GM12878 (cell line): ENCODE data around the gene SCNN1A. TPM values are rescaled to one million over a fixed set of nuclear protein-coding genes. Genes with fewer than 3 reads are reported as not detected.

Experiments used
- ATAC-seq: fragments of 200-7000 bp; cut with Tn5 transposase; 3 replicates; pipeline ENCODE4 v1.9.1; 2020; ENCODE audit warnings: mild to moderate bottlenecking, moderate library complexity
- BruUV-seq: library from RNA; stranded (reverse); fragments of 400-500 nt; replicated peaks from 2 replicates; lab custom pipeline; 2021; lab: Mats Ljungman, UMichigan
- CTCF ChIA-PET: fragments of 300-600 bp; sonication (Branson Sonifier 250); formaldehyde crosslinking; extraction: SDS; loops from one replicate; lab custom pipeline; 2021; ENCODE audit warnings: inconsistent platforms; lab: Yijun Ruan, JAX
- POLR2A ChIA-PET: fragments of 350-600 bp; formaldehyde crosslinking; extraction: SDS; loops from one replicate; lab custom pipeline; 2021; ENCODE audit warnings: inconsistent platforms; lab: Charles Lee
- RAD21 ChIA-PET: fragments of 300-600 bp; sonication (Branson Sonifier 250); formaldehyde crosslinking; loops from one replicate; lab custom pipeline; 2023; ENCODE audit warnings: antibody characterized with exemption; ENCODE audit not compliant: unreplicated experiment; lab: Charles Lee
- SMC1A ChIA-PET: fragments of 300-600 bp; sonication (Branson Sonifier 250); formaldehyde crosslinking; loops from one replicate; lab custom pipeline; 2023; ENCODE audit not compliant: unreplicated experiment, uncharacterized antibody; lab: Charles Lee
- DNase-seq: peaks from one replicate; pipeline ENCODE4 v3.0.0-alpha.2; 2011; ENCODE audit warnings: low read depth, low spot score
- FAIRE-seq: peaks from 3 replicates; lab custom pipeline; 2011; peaks lifted over from hg19 to GRCh38; lab: Jason Lieb, UNC
- H2AFZ ChIP-seq: 2 replicates; pipeline ENCODE4 v1.6.0; 2011; ENCODE audit warnings: low read depth, low read length, control low read depth; ENCODE audit not compliant: control insufficient read depth
- H3K27ac ChIP-seq: 2 replicates; pipeline ENCODE4 v1.5.1; 2011; ENCODE audit warnings: control low read depth; ENCODE audit not compliant: control insufficient read depth, insufficient read depth
- H3K27me3 ChIP-seq, 2 experiments: replicated peaks in 1 of 2; 2 replicates each; pipeline versions ENCODE4 v1.6.0 to v1.6.1; 2011; ENCODE audit warnings: low read length in 1 of 2; ENCODE audit not compliant: control insufficient read depth in 2 of 2, insufficient read depth in 2 of 2
- H3K36me3 ChIP-seq, 2 experiments: 2 replicates each; pipeline ENCODE4 v1.5.1; 2011; ENCODE audit warnings: low read length in 1 of 2; ENCODE audit not compliant: control insufficient read depth in 2 of 2, insufficient read depth in 2 of 2
- H3K4me1 ChIP-seq: 2 replicates; pipeline ENCODE4 v1.6.1; 2011; ENCODE audit warnings: mild to moderate bottlenecking, low read length, moderate library complexity, mixed read lengths; ENCODE audit not compliant: control insufficient read depth, insufficient read depth
- H3K4me2 ChIP-seq: 2 replicates; pipeline ENCODE4 v1.6.0; 2011; ENCODE audit warnings: control low read depth; ENCODE audit not compliant: control insufficient read depth, insufficient read depth
- H3K4me3 ChIP-seq: fragments of 200-600 bp; sonication (generic); 2 replicates; pipeline ENCODE4 v1.5.1; 2016
- H3K79me2 ChIP-seq: 2 replicates; pipeline ENCODE4 v1.6.0; 2011; ENCODE audit warnings: low read length; ENCODE audit not compliant: control insufficient read depth, insufficient read depth
- H3K9ac ChIP-seq: 2 replicates; pipeline ENCODE4 v1.8.0; 2011; ENCODE audit warnings: low read length, control low read depth, mixed read lengths; ENCODE audit not compliant: control insufficient read depth, insufficient read depth
- H3K9me3 ChIP-seq: replicated peaks from 3 replicates; pipeline ENCODE4 v1.5.1; 2011; ENCODE audit warnings: mild to moderate bottlenecking, low read length; ENCODE audit not compliant: control insufficient read depth, insufficient read depth
- H4K20me1 ChIP-seq: 2 replicates; pipeline ENCODE4 v1.6.0; 2011; ENCODE audit not compliant: control insufficient read depth, insufficient read depth
- CBX5 ChIP-seq: sonication (generic); IDR thresholded peaks from 2 replicates; pipeline ENCODE4 v1.6.1; 2016; ENCODE audit warnings: low read depth, moderate library complexity, mild to moderate bottlenecking, inconsistent platforms
- SMARCA5 ChIP-seq: fragments of 450-650 bp; IDR thresholded peaks from 2 replicates; pipeline ENCODE4 v1.6.1; 2017; ENCODE audit warnings: mild to moderate bottlenecking
- TCF12 ChIP-seq: IDR thresholded peaks from 2 replicates; pipeline ENCODE4 v1.6.1; 2011; ENCODE audit warnings: low read depth, mild to moderate bottlenecking, low read length
- TCF3 ChIP-seq: IDR thresholded peaks from 2 replicates; pipeline ENCODE4 v1.6.1; 2012; ENCODE audit warnings: low read depth, mild to moderate bottlenecking, low read length, borderline replicate concordance; ENCODE audit not compliant: insufficient read depth
- USF2 ChIP-seq: IDR thresholded peaks from 2 replicates; pipeline ENCODE4 v1.6.1; 2011; ENCODE audit warnings: low read depth, low read length, improper control_type of control experiment, borderline replicate concordance
- WGBS: methylation state at CpG from one replicate; pipeline ENCODE4 v1.1.6; 2016; ENCODE audit warnings: low lambda C conversion rate; ENCODE audit not compliant: insufficient replicate concordance, insufficient coverage; ENCODE audit errors: missing lambda C conversion rate; 5-methylcytosine and 5-hydroxymethylcytosine counted together
- in situ Hi-C: fragments of 300-500 bp; cut with MboI; formaldehyde crosslinking; loops from 9 replicates; pipeline ENCODE4 v1.14.3; 2018; ENCODE audit warnings: mixed read lengths
- intact Hi-C: fragments of 100-400 bp; cut with micrococcal nuclease; formaldehyde crosslinking; loops from one replicate; pipeline ENCODE4 v1.14.2; 2022; ENCODE audit not compliant: unreplicated experiment
- polyA plus RNA-seq, 11 experiments: library from polyadenylated mRNA; depleted of rRNA in 4 of 11; unstranded in 6 of 11; stranded (reverse) in 5 of 11; fragments of >200 nt; fragmentation: Nextera tagmentation in 4 of 11; fragmentation: Illumina TruSeq in 1 of 11; extraction: Ambion mirVana in 4 of 11; extraction: Trizol in 1 of 11; gene quantifications; 1 replicate in 1 of 11; 2 replicates in 10 of 11; pipeline versions ENCODE4 v1.2.1 to v1.2.3, GENCODE V29; 2011 to 2016; ENCODE audit warnings: inconsistent platforms in 2 of 11, missing spikeins in 2 of 11, low read depth in 1 of 11
- total RNA-seq, 4 experiments: library from RNA; depleted of rRNA in 3 of 4; stranded (reverse); fragments of >200 nt in 3 of 4; fragmentation: Illumina TruSeq in 1 of 4; extraction: Trizol in 1 of 4; gene quantifications; 2 replicates each; pipeline versions ENCODE4 v1.2.1 to v1.2.3, GENCODE V29; 2013 to 2021
- TF ChIP-seq, protein P1 (sequence below), 3 experiments: IDR thresholded peaks in 2 of 3; conservative IDR thresholded peaks in 1 of 3; 2 replicates each; pipeline ENCODE4 v1.5.1; 2011; ENCODE audit warnings: low read depth in 3 of 3, low read length in 3 of 3, mild to moderate bottlenecking in 3 of 3, control low read depth in 2 of 3, moderate library complexity in 2 of 3, inconsistent platforms in 1 of 3, mixed read lengths in 1 of 3; ENCODE audit not compliant: control insufficient read depth in 2 of 3, insufficient read depth in 1 of 3; ENCODE audit errors: extremely low read depth in 1 of 3

The SCNN1A gene
- total and polyA plus RNA-seq, 10 of the 15 experiments (the other 5 are each of a cell fraction or from before 2014, with no cell fraction given), result 0.14 to 0.69 TPM; not detected in 8

DNA sequence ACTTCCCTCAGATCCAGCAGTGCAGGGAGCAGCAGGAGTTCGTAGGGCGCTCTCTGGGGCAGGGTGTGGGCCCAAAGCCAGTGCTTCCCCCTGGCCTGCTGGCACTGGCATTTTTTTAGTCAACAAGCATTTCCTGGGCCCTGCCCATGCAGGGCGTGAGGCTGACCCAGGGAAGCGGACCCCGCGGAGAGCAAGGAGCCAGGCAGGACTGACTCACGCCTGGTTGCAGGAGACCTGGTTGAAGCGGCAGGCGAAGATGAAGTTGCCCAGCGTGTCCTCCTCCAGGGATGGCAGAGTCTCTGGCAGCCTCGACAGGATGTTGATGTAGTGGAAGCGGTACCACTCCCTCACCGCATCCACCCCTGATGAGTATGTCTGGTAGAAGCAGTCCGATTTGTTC, 13.5 kb downstream of the SCNN1A start:
- Histone ChIP-seq H3K27ac (no peak overlapping the region), H3K27me3 (no peaks in the 10 kb centered on the region), H3K36me3 (no peaks in the 10 kb centered on the region), H3K9me3 (no peaks in the 10 kb centered on the region), H3K4me1 (no peaks in the 10 kb centered on the region; the same call in 1 of the 2 replicates), H3K4me3 (no peak overlapping the region), H4K20me1 (no peaks in the 10 kb centered on the region), H3K9ac (no peak overlapping the region), H3K79me2 (no peaks in the 10 kb centered on the region), H3K4me2 (no peak overlapping the region), H2AFZ (no peak overlapping the region)
- 73% methylated on average over 14 of the region's 14 CpGs for WGBS
- DNase-seq (no peak), ATAC-seq (no peak), FAIRE-seq (no peak)
- SMC1A ChIA-PET, result no interaction called here
- POLR2A ChIA-PET, result no interaction called here
- BruUV-seq, result no TSS peak
- CTCF ChIA-PET, result interaction anchor here (1.5 to 1.8 kb wide), 2 partner anchors 26 to 104 kb away, joined by 4 to 5 read pairs; no protein-coding TSS in a partner anchor
- TF ChIP-seq USF2, result no peak
- TF ChIP-seq CBX5, result no peak
- no peak for TF ChIP-seq SMARCA5
- TF ChIP-seq, protein P1, sequence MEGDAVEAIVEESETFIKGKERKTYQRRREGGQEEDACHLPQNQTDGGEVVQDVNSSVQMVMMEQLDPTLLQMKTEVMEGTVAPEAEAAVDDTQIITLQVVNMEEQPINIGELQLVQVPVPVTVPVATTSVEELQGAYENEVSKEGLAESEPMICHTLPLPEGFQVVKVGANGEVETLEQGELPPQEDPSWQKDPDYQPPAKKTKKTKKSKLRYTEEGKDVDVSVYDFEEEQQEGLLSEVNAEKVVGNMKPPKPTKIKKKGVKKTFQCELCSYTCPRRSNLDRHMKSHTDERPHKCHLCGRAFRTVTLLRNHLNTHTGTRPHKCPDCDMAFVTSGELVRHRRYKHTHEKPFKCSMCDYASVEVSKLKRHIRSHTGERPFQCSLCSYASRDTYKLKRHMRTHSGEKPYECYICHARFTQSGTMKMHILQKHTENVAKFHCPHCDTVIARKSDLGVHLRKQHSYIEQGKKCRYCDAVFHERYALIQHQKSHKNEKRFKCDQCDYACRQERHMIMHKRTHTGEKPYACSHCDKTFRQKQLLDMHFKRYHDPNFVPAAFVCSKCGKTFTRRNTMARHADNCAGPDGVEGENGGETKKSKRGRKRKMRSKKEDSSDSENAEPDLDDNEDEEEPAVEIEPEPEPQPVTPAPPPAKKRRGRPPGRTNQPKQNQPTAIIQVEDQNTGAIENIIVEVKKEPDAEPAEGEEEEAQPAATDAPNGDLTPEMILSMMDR (IDR thresholded peaks at IDR 0.05 in 2 of 3, conservative IDR thresholded peaks at IDR 0.05 in 1 of 3; ENCODE audit: control insufficient read depth in 2 of 3, extremely low read depth in 1 of 3, insufficient read depth in 1 of 3, low read depth in 3 of 3, low read length in 3 of 3), result no peak
- TF ChIP-seq TCF3, result no peak
- no peak for TF ChIP-seq TCF12
- in situ Hi-C loops, result no loop called here
- RAD21 ChIA-PET, result interaction anchor here (1.3 kb wide), 1 partner anchor 27 kb away, joined by 3 read pairs; no protein-coding TSS in a partner anchor
- intact Hi-C loops, result no loop called here
